Measurements from ENCODE around the gene AK8.
"Not testable (repeated sequence)": the region's sequence is repeated elsewhere in the genome, so short reads cannot be mapped to it uniquely, and the experiment has no call there.

AK8 gene

GRCh38 chr9:132795511-132796303, 82.4 kb downstream of the AK8 start:
- DNase-seq, result no peak

- no peak for DNase-seq
These were observed 83.2 kb downstream of the AK8 start for GRCh38 chr9:132794730-132795380.

- no peak for DNase-seq
These were observed 84.2 kb downstream of the AK8 start for GRCh38 chr9:132793606-132794580.

DNA sequence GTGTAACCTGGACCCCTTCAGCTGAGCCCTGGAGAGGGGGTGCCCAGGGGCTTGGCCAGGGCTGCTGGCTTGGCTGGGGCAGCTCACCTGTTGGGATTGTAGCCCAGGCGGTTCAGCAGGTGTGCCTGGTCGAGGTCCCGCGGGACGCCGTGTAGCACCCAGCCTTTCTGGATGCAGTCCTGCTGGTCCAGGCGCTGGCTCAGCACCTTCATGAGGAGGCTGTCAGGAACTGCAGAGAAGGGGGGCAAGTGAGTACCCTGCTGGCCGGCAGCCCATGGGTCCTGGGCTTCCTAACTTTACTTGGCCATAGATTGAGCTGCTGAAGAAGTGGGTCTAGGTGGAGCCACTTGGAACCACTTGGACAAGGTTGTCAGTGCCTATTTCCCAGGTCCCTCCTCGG, 85.5 kb downstream of the AK8 start:
- DNase-seq, result no peak

DNA sequence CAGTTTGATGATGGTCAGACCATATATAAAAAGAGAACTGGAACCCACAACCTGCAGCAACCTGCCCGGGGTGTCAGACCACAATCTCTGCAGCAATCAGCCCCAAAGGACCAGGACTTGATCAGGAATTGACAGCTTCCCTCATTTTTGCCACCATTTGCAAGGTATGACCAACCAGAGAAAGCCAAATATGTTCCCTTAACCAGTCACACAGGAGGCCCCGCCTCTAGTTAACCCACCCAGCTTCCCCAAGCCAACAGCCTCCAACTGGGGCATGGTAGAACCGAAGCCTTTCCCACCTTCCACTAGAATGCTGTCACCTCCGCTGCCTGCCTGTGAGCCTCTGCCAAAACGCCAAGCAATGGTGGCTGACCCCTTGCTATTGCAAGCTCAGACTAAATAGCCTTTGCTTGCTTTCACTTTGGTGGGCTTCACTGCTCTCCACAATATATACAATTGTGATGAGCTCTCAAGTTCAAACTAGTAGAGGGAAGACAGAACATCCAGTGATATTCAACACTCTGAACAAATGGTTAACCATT, 86.3 kb downstream of the AK8 start:
- DNase-seq, result no peak

DNA sequence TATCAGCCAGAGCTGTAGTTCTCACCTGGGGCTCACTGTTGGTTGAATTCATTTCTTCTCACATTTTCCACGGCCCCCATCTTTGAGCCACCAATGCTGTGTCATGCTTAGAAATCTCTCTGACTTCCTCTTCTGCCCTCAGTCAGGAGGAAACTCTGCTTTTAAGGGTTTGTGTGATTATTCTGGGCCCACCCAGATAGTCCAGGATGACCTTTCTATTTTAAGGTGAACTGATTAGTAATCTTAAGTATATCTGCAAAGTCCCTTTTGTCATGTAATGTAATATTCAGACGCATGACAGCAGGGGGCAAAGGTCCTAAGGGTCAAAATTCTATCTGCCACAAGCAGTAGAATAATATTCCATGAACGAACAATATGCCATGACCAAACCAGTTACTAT, 88.4 kb downstream of the AK8 start:
- DNase-seq, result no peak

DNA sequence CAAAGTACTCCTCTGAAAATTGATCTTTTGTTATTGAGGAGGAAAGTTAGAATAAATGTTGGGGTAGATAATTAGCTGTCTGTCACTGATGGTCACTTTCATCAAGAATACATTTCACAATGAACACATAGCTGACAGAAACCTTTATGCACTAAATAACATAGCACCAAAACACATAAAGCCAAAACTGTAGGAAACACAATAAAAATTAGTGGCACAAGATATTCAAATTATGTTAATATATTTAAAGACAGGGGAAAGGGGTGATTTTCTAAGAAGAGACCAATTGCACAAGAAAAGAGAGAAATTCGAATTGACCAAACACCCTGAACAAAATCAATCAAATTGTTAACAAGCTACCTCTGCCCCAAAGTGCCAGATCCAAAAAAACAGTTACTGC, 89.7 kb downstream of the AK8 start:
- DNase-seq, result no peak

DNA sequence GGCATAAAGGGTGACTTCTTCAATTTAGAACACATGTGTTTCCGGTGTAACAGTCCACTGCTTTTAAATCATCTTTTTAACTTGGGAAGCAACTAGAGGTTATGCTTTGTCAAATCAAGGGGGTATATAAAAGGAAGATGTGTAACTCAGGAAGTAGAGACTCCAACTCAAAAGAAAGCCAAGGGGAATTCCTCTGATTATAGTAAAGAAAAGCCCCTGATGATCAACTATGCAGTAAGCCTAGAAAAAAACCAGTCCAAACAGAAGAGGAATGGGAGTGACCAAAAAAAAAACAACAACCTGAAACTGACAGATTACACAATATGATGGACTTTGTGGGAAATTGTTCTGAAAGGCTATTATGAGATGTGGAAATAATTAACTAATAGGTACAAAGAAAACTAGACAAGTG, 90.3 kb downstream of the AK8 start:
- no peak for DNase-seq

GRCh38 chr9:132784286-132784830, 93.7 kb downstream of the AK8 start:
- DNase-seq, result no peak

- DNase-seq, result no peak
These were observed 95.1 kb downstream of the AK8 start for GRCh38 chr9:132783006-132783405.

DNA sequence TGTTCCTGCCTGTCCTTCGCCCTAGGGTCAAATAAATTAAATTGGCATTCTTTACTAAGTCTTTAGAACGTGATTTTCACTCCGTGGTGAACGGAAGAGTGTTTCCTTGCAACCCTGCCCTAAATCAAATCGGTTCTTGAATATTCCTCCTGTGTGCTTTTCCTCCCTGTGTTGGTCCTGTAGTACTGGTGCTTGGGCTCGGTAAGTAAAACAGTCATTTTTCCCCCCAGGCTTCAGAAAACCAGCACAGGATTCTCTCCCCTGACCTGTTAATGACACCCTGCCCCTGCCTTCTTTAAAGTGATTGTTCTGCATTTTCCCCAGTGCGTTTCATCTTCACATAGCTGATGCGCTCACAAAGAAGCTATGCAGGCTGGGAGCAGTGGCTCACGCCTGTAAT, 96.0 kb downstream of the AK8 start:
- no peak for DNase-seq

DNA sequence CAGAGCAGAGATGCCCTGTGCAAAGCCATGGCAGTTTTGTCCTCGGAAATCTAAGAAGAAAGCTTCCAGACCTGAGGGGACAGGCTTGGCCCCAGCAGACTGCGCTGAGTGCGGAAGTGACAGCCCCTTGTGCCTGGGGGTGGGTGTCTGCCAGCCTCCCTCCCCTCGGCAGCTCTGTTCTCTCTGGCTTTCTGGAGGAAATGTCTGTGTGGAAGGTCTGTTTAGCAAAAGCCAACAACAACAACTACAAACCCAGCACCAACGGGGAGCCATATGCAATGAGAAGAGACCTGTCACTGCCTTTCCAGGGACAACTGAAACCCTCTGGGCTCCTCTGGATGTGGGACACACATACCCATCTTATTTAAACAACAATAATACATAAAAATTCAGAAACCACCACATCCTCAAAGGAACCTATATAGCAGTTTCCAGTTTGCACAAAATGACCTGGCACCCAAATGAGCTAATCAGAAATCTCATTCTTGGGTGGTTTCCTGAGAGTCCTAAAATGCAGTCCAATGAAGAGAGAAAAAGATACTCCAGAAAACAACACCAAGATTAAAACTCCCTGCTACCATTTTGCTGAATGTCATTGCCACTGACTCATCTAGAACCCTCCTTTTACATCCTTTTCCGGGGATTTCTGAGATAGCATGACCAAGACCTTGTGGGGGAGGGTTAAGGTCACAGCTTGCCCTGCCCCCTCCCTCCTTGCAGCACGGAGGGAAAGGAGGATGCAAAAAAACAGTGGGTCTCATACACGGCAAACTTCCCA, 97.7 kb downstream of the AK8 start:
- no peak for DNase-seq

DNA sequence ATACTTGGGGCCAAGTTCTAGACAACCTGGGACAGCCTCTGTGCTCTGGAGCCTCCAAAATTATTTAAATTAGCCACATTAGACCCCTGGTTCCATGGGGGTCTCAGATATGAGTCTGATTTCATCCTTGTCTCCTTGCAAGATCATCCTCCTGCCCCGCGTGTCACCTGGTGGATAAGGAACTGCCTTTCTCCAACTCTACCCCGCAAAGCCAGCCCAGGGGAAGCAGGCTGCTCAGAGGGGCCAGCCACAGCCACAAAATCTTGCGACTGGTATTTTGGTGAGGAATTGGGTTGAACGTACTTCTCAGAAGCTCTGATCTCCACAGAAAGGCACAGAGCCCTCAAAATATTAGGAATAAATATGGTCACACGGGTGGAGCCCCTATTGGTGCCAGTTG, 101.2 kb downstream of the AK8 start:
- DNase-seq, result no peak

DNA sequence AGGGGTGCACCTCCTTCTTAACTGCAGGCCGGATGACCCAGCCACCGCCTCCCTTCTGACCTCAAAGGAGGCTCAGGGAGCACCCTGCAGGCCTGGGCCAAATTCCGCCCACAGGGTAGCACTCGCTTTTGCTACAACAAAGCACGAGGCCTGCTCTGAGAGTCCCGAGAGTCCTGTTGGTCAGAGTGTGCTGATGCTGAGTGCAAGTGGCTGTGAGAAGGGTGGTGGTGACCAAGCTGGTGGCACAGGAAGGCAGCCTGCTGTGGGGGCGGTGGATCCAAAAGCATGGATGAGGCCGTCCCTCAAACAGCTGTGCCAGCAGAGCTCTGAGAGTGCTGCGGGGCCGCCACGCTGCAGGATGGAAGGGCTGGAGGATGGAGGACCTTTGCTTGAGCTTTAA, 101.8 kb downstream of the AK8 start:
- DNase-seq, result no peak

DNA sequence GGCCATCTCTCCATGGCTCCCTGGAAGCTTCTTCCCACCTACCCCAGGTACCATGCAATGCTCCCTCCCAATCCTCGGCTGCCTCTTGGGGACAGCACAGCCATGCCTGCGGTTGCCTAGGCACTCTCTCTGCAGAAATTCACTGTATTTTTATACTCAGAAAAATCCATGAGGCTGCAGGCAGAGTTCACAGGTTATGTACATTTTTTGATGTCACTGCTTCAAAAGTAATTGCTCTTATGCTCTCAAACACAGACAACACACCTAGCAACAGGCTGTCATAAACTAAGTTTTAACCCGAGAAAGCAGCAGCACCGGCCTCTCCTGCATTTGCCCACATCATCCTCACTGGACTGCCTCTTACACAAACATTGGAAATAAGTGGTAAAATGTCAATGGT, 102.4 kb downstream of the AK8 start:
- DNase-seq, result no peak

- no peak for DNase-seq
These were observed 103.2 kb downstream of the AK8 start for GRCh38 chr9:132774886-132775285.

DNA sequence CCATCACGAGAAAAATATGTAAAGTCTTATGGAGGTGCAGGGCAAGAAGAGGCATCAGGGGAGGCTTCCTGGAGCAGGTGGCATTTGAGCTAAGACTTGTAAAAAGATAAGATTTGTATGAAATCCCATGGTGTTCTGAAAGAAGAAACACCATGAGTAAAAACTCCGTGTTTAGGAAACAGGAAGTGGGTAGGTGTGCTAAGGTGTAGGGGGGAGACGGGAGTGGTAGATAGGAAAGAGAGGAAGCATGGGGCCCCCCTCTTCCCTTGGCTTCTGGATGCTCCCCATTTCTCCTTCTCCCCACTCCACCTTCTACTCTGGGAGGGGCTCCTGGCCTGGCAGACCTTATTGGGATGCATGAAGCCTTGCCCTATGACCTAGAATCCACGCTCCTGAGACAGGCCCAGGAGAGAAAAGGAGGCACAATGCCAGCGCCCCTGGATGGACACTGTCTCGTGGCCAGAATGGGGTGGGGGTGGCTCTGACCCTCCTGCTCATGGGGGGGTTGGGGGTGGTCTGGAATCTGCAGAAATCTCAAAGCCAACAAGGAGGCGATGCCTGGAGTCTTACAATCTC, 104.2 kb downstream of the AK8 start:
- no peak for DNase-seq

- DNase-seq, result no peak
These were observed 105.0 kb downstream of the AK8 start for GRCh38 chr9:132773093-132773492.

DNA sequence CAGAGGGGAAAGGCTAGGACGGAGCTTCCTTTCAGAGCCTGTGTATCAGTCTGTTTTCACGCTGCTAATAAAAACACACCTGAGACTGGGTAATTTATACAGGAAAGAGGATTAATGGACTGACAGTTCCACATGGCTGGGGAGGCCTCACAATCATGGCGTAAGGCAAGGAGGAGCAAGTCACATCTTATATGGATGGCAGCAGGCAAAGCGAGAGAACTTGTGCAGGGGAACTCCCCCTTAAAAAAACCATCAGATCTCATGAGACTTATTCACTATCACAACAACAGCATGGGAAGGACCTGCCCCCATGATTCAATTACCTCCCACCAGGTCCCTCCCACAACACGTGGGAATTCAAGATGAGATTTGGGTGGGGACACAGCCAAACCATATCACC, 106.3 kb downstream of the AK8 start:
- DNase-seq, result not testable (repeated sequence)

GRCh38 chr9:132770770-132771310, 107.2 kb downstream of the AK8 start:
- no peak for DNase-seq
